8988T (cell line): ENCODE measurements around the gene LONP1.
A peak's percentile ranks its signal among the peaks of the same experiment; 100 is the strongest.
"Not testable (repeated sequence)": the region's sequence is repeated elsewhere in the genome, so short reads cannot be mapped to it uniquely, and the experiment has no call there.

Experiments used
- DNase-seq: peaks from one replicate; pipeline ENCODE4 v3.0.0; 2011

The LONP1 gene

GRCh38 chr19:5693195-5694166, 26.5 kb downstream of the LONP1 start:
- no peak for DNase-seq

GRCh38 chr19:5692723-5693194, 27.2 kb downstream of the LONP1 start:
- no peak for DNase-seq

- DNase-seq: no peak
Measured at GRCh38 chr19:5691822-5692722, 27.9 kb downstream of the LONP1 start.

GRCh38 chr19:5690955-5691821, 28.8 kb downstream of the LONP1 start:
- no peak for DNase-seq

GRCh38 chr19:5690125-5690954, 29.6 kb downstream of the LONP1 start, which contains the start of gene RPL36:
RPL36 (plus strand) TSS chr19:5690295; CDS start chr19:5690508, 213 bp downstream.
- DNase-seq: peak; percentile 95

GRCh38 chr19:5688262-5688881, 31.6 kb downstream of the LONP1 start:
- DNase-seq: not testable (repeated sequence)

- no peak for DNase-seq
Measured at GRCh38 chr19:5687360-5688198, 32.4 kb downstream of the LONP1 start.

- peak; percentile 97 for DNase-seq
Measured at GRCh38 chr19:5686647-5687359, 33.1 kb downstream of the LONP1 start.

- DNase-seq: no peak
Measured at GRCh38 chr19:5686326-5686646, 33.7 kb downstream of the LONP1 start.

GRCh38 chr19:5684694-5685430, 35.1 kb downstream of the LONP1 start:
- no peak for DNase-seq

- no peak for DNase-seq
Measured at GRCh38 chr19:5683177-5683886, 36.6 kb downstream of the LONP1 start.

GRCh38 chr19:5682107-5682482, 37.9 kb downstream of the LONP1 start:
- no peak for DNase-seq

GRCh38 chr19:5681391-5682106, 38.4 kb downstream of the LONP1 start:
- DNase-seq: no peak

GRCh38 chr19:5680437-5681368, 39.2 kb downstream of the LONP1 start, which contains the start of the genes HSD11B1L and MICOS13:
HSD11B1L (plus strand) TSS chr19:5681027; CDS start chr19:5684833, 3,806 bp downstream.
MICOS13 (minus strand) TSS chr19:5680516; CDS start chr19:5680486, 30 bp downstream.
- DNase-seq: peak; percentile 81

GRCh38 chr19:5680084-5680436, 39.9 kb downstream of the LONP1 start:
- no peak for DNase-seq
